Astrocyte of the spinal cord (primary cell): ENCODE results near the gene TAF11L5.
"Not testable (repeated sequence)": the region's sequence is repeated elsewhere in the genome, so short reads cannot be mapped to it uniquely, and the experiment has no call there.

ENCODE experiments used
- DNase-seq: peaks from one replicate; pipeline ENCODE4 v3.0.0; 2011; ENCODE audit warnings: low read depth, low spot score
- H3K4me3 ChIP-seq: 2 replicates; pipeline ENCODE4 v1.5.1; 2011; ENCODE audit warnings: low read depth, mild to moderate bottlenecking, low read length, moderate library complexity
- CTCF ChIP-seq: IDR thresholded peaks from 2 replicates; pipeline ENCODE4 v1.5.1; 2012; ENCODE audit warnings: low read depth, mild to moderate bottlenecking, low read length, inconsistent platforms
- in situ Hi-C: cut with HindIII; loops from 2 replicates; pipeline ENCODE4 v1.10.0; 2017; ENCODE audit warnings: low sequenced_read_pairs

TAF11L5 gene

GRCh38 chr5:17492770-17493169 is 32.3 kb upstream of the TAF11L5 start:
- TF ChIP-seq CTCF: no peak
- H3K4me3 ChIP-seq: no peak overlapping the region
- in situ Hi-C loops: no loop called here
- no peak for DNase-seq

- H3K4me3 ChIP-seq: no peak overlapping the region
- no peak for DNase-seq
- TF ChIP-seq CTCF: no peak
- in situ Hi-C loops: no loop called here
Measured at GRCh38 chr5:17497446-17497845, 27.6 kb upstream of the TAF11L5 start.

- DNase-seq, H3K4me3 ChIP-seq, in situ Hi-C loops: not testable (repeated sequence)
Measured at GRCh38 chr5:17497931-17498330, 27.1 kb upstream of the TAF11L5 start, which contains the start of gene TAF11L2. TAF11L2 (plus strand) TSS chr5:17498231.

GRCh38 chr5:17511775-17512325 is 13.2 kb upstream of the TAF11L5 start:
- H3K4me3 ChIP-seq: no peak overlapping the region
- no peak for TF ChIP-seq CTCF
- no peak for DNase-seq
- in situ Hi-C loops: no loop called here

GRCh38 chr5:17517526-17517925 is 7.5 kb upstream of the TAF11L5 start:
- in situ Hi-C loops, DNase-seq, H3K4me3 ChIP-seq: not testable (repeated sequence)

GRCh38 chr5:17518067-17518466 is 7.0 kb upstream of the TAF11L5 start, which contains the start of gene TAF11L3:
TAF11L3 (plus strand) TSS chr5:17518367.
- H3K4me3 ChIP-seq, DNase-seq, in situ Hi-C loops: not testable (repeated sequence)

GRCh38 chr5:17519508-17519907 is 5.5 kb upstream of the TAF11L5 start:
- in situ Hi-C loops: not testable (repeated sequence)

GRCh38 chr5:17521501-17521900 is 3.5 kb upstream of the TAF11L5 start, which contains the start of gene TAF11L4:
TAF11L4 (plus strand) TSS chr5:17521801.
- in situ Hi-C loops: not testable (repeated sequence)

More at GRCh38 chr5:17519508-17519907, 5.5 kb upstream of the TAF11L5 start:
- H3K4me3 ChIP-seq, DNase-seq: not testable (repeated sequence)

GRCh38 chr5:17526504-17526903 is 1.5 kb downstream of the TAF11L5 start:
- DNase-seq, in situ Hi-C loops, H3K4me3 ChIP-seq: not testable (repeated sequence)

More at GRCh38 chr5:17521501-17521900, 3.5 kb upstream of the TAF11L5 start, which contains the start of gene TAF11L4:
- not testable (repeated sequence) for DNase-seq, H3K4me3 ChIP-seq

- in situ Hi-C loops, H3K4me3 ChIP-seq, DNase-seq: not testable (repeated sequence)
Measured at GRCh38 chr5:17528369-17528768, 3.3 kb downstream of the TAF11L5 start, which contains the start of gene TAF11L6. TAF11L6 (plus strand) TSS chr5:17528669.
